ENCODE results near the gene ZNF488.
A peak's percentile ranks its signal among the peaks of the same experiment; 100 is the strongest.

The ZNF488 gene

GRCh38 chr10:47348661-47349470 is 35.2 kb downstream of the ZNF488 start:
- DNase-seq = no peak

GRCh38 chr10:47348138-47348651 is 35.9 kb downstream of the ZNF488 start, which contains the start of gene RBP3:
RBP3 (plus strand) TSS chr10:47348363; CDS start chr10:47348485, 122 bp downstream.
- DNase-seq = no peak

GRCh38 chr10:47347303-47347675 is 36.8 kb downstream of the ZNF488 start:
- DNase-seq = no peak

GRCh38 chr10:47346581-47347302 is 37.4 kb downstream of the ZNF488 start:
- DNase-seq = no peak

- DNase-seq = no peak
Observed at GRCh38 chr10:47344996-47345870, 38.9 kb downstream of the ZNF488 start.

GRCh38 chr10:47340608-47341170 is 43.4 kb downstream of the ZNF488 start:
- DNase-seq = peak; percentile 34

GRCh38 chr10:47339759-47340607 is 44.1 kb downstream of the ZNF488 start:
- DNase-seq = no peak

GRCh38 chr10:47339186-47339735 is 44.8 kb downstream of the ZNF488 start:
- no peak for DNase-seq

- DNase-seq = no peak
Observed at GRCh38 chr10:47337310-47337709, 46.8 kb downstream of the ZNF488 start.

GRCh38 chr10:47336387-47337134 is 47.5 kb downstream of the ZNF488 start:
- peak; percentile 15 for DNase-seq

- no peak for DNase-seq
Observed at GRCh38 chr10:47335906-47336305, 48.2 kb downstream of the ZNF488 start.

GRCh38 chr10:47334466-47335295 is 49.4 kb downstream of the ZNF488 start:
- DNase-seq = no peak

GRCh38 chr10:47333532-47333931 is 50.6 kb downstream of the ZNF488 start:
- no peak for DNase-seq

- no peak for DNase-seq
Observed at GRCh38 chr10:47332946-47333345, 51.1 kb downstream of the ZNF488 start.

- no peak for DNase-seq
Observed at GRCh38 chr10:47332371-47332770, 51.7 kb downstream of the ZNF488 start.

- no peak for DNase-seq
Observed at GRCh38 chr10:47331954-47332353, 52.1 kb downstream of the ZNF488 start.

GRCh38 chr10:47331491-47331890 is 52.6 kb downstream of the ZNF488 start:
- DNase-seq = no peak

GRCh38 chr10:47330804-47331203 is 53.3 kb downstream of the ZNF488 start:
- DNase-seq = no peak

- DNase-seq = no peak
Observed at GRCh38 chr10:47330366-47330765, 53.7 kb downstream of the ZNF488 start.

GRCh38 chr10:47329855-47330254 is 54.2 kb downstream of the ZNF488 start:
- DNase-seq = no peak

All from fibroblast of skin of right quadriceps (primary cell).